ENCODE measurements around the gene RIPOR2. TPM values are rescaled to one million over a fixed set of nuclear protein-coding genes. Genes with fewer than 3 reads are reported as not detected.

RIPOR2 gene
- total and polyA plus RNA-seq, 2 experiments from 2014 or later: 9.5 to 22.5 TPM

- TF ChIP-seq CTCF (conservative IDR thresholded peaks at IDR 0.05; ENCODE audit: low read depth in 2 of 2) (no peak), EZH2 (IDR thresholded peaks at IDR 0.05; ENCODE audit: low read depth, unreplicated experiment) (no peak)
Measured at GRCh38 chr6:24891004-24891403, 44.8 kb downstream of the RIPOR2 start (continued).

DNA sequence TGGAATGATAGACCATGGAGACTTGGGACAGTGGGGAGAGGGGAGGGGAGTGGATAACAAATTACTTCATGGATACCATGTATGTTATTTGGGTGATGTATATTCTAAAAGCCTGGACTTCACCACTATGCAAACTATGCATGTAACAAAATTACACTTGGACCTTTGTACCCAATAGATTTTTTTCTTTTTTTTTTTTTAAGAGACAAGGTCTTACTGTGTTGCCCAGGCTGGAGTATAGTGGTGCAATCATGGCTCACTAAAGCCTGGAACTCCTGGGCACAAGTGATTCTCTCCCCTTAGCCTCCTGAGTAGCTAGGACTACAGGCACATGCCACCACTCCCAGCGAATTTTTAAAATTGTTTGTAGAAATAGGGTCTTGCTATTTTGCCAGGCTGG lies 45.3 kb downstream of the RIPOR2 start:
- H3K4me1 Mint-ChIP-seq: peaks cover 25% of the 10 kb centered on the region
- H3K9me2 ChIP-seq (ENCODE audit: insufficient read depth): no peaks in the 10 kb centered on the region
- H3F3A ChIP-seq (replicated peaks; ENCODE audit: low read depth): no peaks in the 10 kb centered on the region
- H3K9me3 Mint-ChIP-seq: no peaks in the 10 kb centered on the region
- no peaks in the 10 kb centered on the region for H3K79me2 ChIP-seq (replicated peaks; ENCODE audit: insufficient read depth)
- ATAC-seq: no peak
- H3K4me1 ChIP-seq (ENCODE audit: insufficient read depth): peaks cover 17% of the 10 kb centered on the region
- no peaks in the 10 kb centered on the region for H4K20me1 ChIP-seq (replicated peaks; ENCODE audit: insufficient read depth)
- H3K36me3 Mint-ChIP-seq (ENCODE audit: low read depth): no peaks in the 10 kb centered on the region
- no peak overlapping the region for H2AFZ ChIP-seq
- no peak overlapping the region for H3K4me3 ChIP-seq
- no peak overlapping the region for H3K4me3 Mint-ChIP-seq
- no peaks in the 10 kb centered on the region for H3K27me3 ChIP-seq (ENCODE audit: insufficient read depth)
- no peak overlapping the region for H3K27ac ChIP-seq (ENCODE audit: low read depth)
- no peaks in the 10 kb centered on the region for H3K36me3 ChIP-seq (ENCODE audit: insufficient read depth)
- no peak for DNase-seq (ENCODE audit: low spot score)
- H3K27ac Mint-ChIP-seq: no peak overlapping the region
- H3K27me3 Mint-ChIP-seq (ENCODE audit: insufficient read depth, low read depth, poor library complexity): peaks cover under 1% of the 10 kb centered on the region
- no peak overlapping the region for H3K4me2 ChIP-seq
- TF ChIP-seq ZNF462 (CRISPR knock-in tag; IDR thresholded peaks at IDR 0.05) (no peak), POLR2AphosphoS5 (IDR thresholded peaks at IDR 0.05; ENCODE audit: low read depth) (no peak), JUNB (IDR thresholded peaks at IDR 0.05; ENCODE audit: unreplicated experiment) (no peak), EZH2phosphoT487 (IDR thresholded peaks at IDR 0.05; ENCODE audit: unreplicated experiment) (no peak), CTCF (conservative IDR thresholded peaks at IDR 0.05; ENCODE audit: low read depth in 2 of 2) (no peak), ZNF114 (CRISPR knock-in tag; IDR thresholded peaks at IDR 0.05) (no peak), REST (IDR thresholded peaks at IDR 0.05; ENCODE audit: unreplicated experiment) (no peak), CREB1 (CRISPR knock-in tag; IDR thresholded peaks at IDR 0.05; ENCODE audit: low read depth) (no peak), ZNF331 (CRISPR knock-in tag; IDR thresholded peaks at IDR 0.05; ENCODE audit: low read depth) (no peak), NANOG (IDR thresholded peaks at IDR 0.05; ENCODE audit: borderline replicate concordance) (no peak), STAT1 (IDR thresholded peaks at IDR 0.05; ENCODE audit: unreplicated experiment) (no peak)

Data from GM23338 (cell line).